WTC11 (cell line): Measurements from ENCODE around the gene RNF11.

Experiments used
- IRF2 ChIP-seq: sonication (generic); formaldehyde crosslinking; IDR thresholded peaks from 2 replicates; pipeline ENCODE4 v1.8.0; 2022; ENCODE audit warnings: low read depth, missing genetic modification reagents, borderline replicate concordance
- NFATC4 ChIP-seq: fragments of 250-450 bp; sonication (Bioruptor Pico); IDR thresholded peaks from 2 replicates; pipeline ENCODE4 v1.9.0; 2021; ENCODE audit warnings: mild to moderate bottlenecking
- NFYB ChIP-seq: sonication (generic); formaldehyde crosslinking; conservative IDR thresholded peaks from 2 replicates; pipeline ENCODE4 v1.8.0; 2022; ENCODE audit warnings: low read depth, missing genetic modification reagents
- NR2C2 ChIP-seq: sonication (generic); formaldehyde crosslinking; IDR thresholded peaks from 2 replicates; pipeline ENCODE4 v1.8.0; 2022; ENCODE audit warnings: mild to moderate bottlenecking, missing genetic modification reagents
- TEAD4 ChIP-seq: sonication (generic); formaldehyde crosslinking; IDR thresholded peaks from 2 replicates; pipeline ENCODE4 v1.8.0; 2022; ENCODE audit warnings: mild to moderate bottlenecking, missing genetic modification reagents
- ZNF121 ChIP-seq: sonication (generic); formaldehyde crosslinking; IDR thresholded peaks from 2 replicates; pipeline ENCODE4 v1.8.0; 2023; ENCODE audit warnings: missing genetic modification reagents
- TF ChIP-seq, protein P1 (sequence below): fragments of 200-600 bp; IDR thresholded peaks from 2 replicates; pipeline ENCODE4 v1.8.0; 2022; ENCODE audit warnings: antibody characterized with exemption
- TF ChIP-seq, protein P2 (sequence below): sonication (generic); formaldehyde crosslinking; IDR thresholded peaks from 2 replicates; pipeline ENCODE4 v1.8.0; 2023; ENCODE audit warnings: missing genetic modification reagents, mild to moderate bottlenecking, borderline replicate concordance
- TF ChIP-seq, protein P3 (sequence below): sonication (generic); formaldehyde crosslinking; IDR thresholded peaks from 2 replicates; pipeline ENCODE4 v1.8.0; 2022; ENCODE audit warnings: mild to moderate bottlenecking, missing genetic modification reagents

DNA sequence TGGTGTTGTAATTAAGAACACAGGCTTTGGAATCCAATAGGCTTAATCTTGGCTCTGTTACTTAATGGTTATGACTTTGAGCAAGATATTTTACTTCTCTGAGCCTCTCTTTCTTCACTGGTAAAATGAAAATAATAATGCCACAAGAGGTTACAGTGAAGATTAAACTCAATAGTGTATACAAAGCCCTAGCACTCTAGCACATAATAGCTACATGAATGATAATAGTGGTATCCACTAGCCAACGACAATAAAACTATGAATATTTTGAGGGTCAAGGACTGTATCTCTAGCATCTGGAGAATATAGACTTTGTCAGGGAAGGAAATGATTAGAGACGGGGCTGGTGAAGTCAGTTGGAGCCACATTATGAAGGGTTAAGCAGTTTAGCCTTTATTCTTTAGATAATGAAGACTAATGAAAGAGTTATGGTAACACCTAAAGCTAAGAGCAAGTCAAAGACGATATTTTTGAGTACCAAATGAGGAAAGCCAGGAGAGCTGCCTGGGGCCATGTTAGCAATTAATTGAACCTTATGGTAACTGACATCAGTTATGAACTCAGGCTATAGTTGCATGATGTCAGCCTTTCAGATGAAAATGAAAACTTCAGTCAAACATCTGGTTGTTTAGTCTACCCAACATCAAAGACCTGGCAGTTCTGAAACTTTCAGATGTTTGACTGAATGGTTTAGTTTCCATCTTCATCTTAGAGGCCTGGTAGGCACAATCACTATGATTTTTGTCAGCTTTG lies 32.8 kb upstream of the RNF11 start:
- TF ChIP-seq, protein P1, sequence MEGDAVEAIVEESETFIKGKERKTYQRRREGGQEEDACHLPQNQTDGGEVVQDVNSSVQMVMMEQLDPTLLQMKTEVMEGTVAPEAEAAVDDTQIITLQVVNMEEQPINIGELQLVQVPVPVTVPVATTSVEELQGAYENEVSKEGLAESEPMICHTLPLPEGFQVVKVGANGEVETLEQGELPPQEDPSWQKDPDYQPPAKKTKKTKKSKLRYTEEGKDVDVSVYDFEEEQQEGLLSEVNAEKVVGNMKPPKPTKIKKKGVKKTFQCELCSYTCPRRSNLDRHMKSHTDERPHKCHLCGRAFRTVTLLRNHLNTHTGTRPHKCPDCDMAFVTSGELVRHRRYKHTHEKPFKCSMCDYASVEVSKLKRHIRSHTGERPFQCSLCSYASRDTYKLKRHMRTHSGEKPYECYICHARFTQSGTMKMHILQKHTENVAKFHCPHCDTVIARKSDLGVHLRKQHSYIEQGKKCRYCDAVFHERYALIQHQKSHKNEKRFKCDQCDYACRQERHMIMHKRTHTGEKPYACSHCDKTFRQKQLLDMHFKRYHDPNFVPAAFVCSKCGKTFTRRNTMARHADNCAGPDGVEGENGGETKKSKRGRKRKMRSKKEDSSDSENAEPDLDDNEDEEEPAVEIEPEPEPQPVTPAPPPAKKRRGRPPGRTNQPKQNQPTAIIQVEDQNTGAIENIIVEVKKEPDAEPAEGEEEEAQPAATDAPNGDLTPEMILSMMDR: no peak
- TF ChIP-seq TEAD4 (CRISPR knock-in tag) (no peak), NR2C2 (CRISPR knock-in tag) (no peak), ZNF121 (CRISPR knock-in tag) (no peak), NFYB (CRISPR knock-in tag) (no peak), IRF2 (CRISPR knock-in tag) (no peak), NFATC4 (CRISPR knock-in tag) (no peak)
- TF ChIP-seq, protein P2, sequence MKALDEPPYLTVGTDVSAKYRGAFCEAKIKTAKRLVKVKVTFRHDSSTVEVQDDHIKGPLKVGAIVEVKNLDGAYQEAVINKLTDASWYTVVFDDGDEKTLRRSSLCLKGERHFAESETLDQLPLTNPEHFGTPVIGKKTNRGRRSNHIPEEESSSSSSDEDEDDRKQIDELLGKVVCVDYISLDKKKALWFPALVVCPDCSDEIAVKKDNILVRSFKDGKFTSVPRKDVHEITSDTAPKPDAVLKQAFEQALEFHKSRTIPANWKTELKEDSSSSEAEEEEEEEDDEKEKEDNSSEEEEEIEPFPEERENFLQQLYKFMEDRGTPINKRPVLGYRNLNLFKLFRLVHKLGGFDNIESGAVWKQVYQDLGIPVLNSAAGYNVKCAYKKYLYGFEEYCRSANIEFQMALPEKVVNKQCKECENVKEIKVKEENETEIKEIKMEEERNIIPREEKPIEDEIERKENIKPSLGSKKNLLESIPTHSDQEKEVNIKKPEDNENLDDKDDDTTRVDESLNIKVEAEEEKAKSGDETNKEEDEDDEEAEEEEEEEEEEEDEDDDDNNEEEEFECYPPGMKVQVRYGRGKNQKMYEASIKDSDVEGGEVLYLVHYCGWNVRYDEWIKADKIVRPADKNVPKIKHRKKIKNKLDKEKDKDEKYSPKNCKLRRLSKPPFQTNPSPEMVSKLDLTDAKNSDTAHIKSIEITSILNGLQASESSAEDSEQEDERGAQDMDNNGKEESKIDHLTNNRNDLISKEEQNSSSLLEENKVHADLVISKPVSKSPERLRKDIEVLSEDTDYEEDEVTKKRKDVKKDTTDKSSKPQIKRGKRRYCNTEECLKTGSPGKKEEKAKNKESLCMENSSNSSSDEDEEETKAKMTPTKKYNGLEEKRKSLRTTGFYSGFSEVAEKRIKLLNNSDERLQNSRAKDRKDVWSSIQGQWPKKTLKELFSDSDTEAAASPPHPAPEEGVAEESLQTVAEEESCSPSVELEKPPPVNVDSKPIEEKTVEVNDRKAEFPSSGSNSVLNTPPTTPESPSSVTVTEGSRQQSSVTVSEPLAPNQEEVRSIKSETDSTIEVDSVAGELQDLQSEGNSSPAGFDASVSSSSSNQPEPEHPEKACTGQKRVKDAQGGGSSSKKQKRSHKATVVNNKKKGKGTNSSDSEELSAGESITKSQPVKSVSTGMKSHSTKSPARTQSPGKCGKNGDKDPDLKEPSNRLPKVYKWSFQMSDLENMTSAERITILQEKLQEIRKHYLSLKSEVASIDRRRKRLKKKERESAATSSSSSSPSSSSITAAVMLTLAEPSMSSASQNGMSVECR (CRISPR knock-in tag): no peak
- TF ChIP-seq, protein P3, sequence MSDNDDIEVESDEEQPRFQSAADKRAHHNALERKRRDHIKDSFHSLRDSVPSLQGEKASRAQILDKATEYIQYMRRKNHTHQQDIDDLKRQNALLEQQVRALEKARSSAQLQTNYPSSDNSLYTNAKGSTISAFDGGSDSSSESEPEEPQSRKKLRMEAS (CRISPR knock-in tag): no peak
